Islet precursor cell (in vitro differentiated cells): ENCODE data around the gene GRB2.
"Not testable (repeated sequence)": the region's sequence is repeated elsewhere in the genome, so short reads cannot be mapped to it uniquely, and the experiment has no call there.

Experiments
- DNase-seq: peaks from one replicate; pipeline ENCODE4 v3.0.0-alpha.2; 2018

The GRB2 gene

DNA sequence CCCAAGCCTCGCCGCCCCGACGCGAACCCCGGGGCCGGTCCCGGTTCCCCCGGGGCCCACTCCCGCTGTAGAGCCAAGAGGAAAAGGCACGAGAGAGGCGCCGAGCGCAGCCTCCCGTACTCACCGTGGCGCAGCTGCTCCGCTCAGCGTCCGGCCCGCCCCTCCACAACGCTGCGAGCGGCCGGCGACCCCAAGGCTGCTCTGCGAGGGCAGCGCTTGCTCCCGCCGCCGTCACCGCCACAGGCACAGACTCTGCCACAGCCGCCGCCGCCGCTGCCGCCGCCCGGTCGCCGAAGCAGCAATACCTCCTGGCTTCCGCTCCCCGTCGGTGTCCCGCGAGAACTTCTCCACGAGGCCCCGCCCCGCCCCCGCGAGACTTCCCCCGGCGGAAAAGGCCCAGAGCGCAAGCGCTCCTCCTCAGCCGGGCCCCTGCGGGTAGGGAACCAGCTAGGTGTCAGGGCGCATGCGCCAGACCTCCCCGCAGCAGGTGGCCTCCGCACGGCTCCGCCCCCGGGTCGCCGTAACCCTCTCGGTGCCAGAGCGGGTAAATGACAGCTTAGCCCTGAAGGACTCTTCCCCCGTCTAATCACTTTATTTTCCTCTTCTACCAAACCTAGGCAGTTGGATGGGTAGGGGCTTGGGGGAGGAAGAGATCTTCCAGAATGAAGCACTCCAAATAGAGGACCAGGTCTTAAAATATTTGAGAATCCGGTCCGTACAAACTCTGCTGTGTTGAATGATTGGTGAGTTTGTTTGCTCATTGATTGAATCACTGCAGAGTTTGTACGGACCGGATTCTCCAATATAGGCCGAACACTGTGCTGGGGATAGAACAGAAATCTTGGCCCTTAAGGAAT is at the start of gene GRB2:
Gene GRB2, minus strand, starts transcription at position 314 of the 857 bp plus-strand sequence. CDS start 12,050 bp downstream, outside the sequence.
- DNase-seq: peak; percentile 100

DNA sequence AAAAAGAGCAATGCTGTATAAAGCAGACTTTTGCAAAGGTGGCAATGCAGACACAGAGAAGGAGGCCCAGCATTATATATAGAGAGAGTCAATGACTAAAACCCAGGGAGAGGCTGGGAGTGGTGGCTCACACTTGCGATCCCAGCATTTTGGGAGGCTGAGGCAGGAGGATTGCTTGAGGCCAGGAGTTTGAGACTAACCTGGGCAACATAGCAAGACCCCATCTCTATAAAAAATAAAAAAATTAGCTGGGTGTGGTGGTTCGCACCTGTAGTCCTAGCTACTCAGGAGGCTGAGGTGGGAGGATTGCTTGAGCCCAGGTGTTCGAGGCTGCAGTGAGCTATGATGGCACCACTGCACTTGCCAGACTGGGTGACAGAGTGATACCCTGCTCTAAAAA is 49.2 kb upstream of the GRB2 start:
- DNase-seq: not testable (repeated sequence)

DNA sequence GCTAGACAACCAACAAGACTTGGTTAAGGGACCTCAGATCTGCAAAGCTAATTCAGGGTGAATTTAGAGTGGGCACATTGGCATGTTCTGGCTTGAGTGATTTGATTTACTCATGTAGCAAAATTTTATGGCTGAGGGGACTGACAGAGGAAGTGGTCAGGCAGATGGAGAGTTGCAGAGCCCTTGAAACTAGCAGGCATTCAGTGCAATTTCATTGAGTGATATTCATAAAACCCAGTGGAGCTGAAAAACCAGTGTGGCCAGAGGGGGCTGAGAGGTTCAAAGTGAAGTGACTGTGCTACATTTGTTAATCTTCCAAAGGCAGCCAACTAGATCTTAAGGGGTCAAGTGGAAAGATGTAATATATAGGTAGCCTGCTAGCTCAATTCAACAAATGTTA is 48.7 kb upstream of the GRB2 start:
- DNase-seq: no peak

DNA sequence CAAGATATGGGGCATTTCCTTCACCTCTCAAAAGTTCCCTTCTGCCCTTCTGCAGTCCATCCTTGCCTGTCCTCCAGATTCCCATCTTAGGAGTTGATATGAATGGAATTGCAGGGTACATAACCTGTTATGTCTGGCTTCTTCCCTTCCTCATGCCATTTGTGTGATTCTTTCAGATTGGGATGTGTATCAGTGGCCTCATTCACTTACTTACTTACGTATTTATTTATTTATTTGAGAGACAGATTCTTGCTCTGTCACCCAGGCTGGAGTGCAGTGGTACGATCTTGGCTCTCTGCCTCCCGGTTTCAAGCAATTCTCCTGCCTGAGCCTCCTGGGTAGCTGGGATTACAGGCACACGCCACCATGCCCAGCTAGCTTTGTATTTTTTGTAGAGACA is 44.8 kb upstream of the GRB2 start:
- DNase-seq: no peak

DNA sequence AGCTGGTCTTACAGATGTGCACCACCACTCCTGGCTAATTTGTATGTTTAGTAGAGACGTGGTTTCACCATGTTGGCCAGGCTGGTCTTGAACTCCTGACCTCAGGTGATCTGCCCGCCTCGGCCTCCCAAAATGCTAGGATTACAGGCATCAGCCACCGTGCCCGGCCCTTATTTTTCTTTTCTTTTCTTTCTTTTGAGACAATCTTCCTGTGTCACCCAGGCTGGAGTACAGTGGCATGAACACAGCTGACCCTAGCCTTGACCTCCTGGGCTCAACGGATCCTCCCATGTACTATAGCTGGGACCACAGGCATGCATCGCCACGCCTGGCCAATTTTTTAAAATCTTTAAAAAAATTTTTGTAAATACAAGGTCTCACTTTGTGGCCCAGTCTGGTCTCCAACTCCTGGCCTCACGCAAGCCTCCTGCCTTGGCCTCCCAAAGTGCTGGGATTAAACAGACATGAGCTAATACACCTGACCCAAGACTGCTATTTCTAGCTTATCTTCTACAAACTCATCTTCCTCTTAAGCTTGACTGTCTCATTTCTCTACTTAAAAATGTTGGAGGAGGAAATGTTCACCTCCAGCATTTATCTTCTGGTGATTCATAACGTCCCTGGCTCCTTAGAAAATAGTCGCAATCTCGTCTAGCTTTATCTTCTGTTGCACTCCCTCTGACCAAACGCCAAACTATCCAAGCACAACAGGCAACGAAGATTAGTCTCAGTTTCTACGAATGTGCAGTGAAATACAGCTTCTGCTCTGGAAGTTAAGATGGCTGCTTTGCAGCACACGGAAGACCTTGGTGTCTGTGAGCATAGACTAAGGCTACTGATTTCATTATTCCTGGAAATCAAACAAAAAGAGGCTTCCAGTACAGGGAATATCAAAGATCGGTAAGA is 42.7 kb upstream of the GRB2 start:
- DNase-seq: no peak

DNA sequence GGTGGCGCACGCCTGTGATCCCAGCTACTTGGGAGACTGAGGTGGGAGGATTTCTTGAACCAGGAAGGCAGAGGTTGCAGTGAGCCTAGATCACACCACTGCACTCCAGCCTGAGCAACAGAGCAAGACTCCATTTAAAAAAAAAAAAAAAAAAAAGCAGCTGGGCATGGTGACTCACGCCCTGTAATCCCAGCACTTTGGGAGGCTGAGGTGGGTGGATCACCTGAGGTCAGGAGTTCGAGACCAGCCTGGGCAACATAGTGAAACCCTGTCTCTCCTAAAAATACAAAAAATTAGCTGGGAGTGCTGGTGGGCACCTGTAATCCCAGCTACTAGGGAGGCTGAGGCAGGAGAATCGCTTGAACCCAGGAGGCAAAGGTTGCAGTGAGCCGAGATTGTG is 40.4 kb upstream of the GRB2 start:
- not testable (repeated sequence) for DNase-seq

DNA sequence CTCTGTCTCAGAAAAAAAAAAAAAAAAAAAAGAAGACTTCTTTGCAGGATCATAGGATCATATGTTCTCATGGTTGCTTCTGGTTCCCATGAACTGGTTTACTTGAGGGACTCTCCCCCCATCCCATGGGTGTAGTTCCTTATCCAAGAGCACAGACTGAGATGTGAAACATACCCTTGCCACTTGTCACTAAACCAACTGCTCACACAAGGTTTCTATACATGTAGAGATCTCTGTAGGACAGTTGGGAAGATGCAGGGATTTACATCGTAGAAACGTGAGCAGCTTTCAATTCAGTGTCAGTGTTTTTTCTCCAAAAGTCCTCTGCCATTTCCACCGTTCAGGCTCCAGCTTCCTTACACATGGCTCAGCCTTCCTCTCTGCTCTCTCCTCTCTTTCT is 39.8 kb upstream of the GRB2 start:
- DNase-seq: no peak

DNA sequence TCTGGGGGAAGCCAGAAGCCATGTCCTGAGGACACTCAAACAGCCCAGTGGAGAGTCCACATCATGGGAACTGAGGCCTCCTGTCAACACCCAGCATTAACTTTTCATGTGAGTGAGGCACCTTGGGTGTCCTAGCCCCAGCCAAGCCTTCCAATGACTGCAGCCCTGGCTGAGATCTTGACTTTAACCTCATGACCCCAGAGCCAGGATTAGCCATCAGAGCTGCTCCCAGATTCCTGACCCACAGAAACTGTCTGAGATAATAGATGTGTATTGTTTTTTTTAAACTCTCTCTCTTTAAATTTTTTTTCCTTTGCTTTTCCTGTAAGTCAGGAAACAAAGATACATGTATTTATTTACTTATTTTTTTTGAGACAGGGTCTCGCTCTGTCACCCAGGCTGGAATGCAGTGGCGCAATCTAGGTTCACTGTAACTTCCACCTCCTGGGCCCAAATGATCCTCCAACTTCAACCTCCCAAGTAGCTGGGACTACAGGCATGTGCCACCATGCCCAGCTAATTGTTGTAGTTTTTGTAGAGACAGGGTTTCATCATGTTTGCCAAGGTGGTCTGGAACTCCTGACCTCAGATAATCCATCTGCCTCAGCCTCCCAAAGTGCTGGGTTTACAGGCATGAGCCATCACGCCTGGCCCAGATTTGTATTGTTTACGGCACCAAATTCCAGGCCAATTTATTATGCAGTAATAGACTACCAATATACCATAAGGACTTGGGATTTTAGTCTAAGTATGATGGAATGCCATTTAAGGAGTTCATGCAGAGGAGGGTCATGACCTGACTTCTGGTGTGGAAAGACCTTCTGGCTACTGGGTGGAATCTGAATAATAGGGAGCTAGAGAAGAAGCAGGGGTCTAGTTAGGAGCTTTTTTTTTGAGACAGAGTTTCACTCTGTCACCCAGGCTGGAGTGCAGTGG is 37.0 kb upstream of the GRB2 start:
- DNase-seq: no peak

DNA sequence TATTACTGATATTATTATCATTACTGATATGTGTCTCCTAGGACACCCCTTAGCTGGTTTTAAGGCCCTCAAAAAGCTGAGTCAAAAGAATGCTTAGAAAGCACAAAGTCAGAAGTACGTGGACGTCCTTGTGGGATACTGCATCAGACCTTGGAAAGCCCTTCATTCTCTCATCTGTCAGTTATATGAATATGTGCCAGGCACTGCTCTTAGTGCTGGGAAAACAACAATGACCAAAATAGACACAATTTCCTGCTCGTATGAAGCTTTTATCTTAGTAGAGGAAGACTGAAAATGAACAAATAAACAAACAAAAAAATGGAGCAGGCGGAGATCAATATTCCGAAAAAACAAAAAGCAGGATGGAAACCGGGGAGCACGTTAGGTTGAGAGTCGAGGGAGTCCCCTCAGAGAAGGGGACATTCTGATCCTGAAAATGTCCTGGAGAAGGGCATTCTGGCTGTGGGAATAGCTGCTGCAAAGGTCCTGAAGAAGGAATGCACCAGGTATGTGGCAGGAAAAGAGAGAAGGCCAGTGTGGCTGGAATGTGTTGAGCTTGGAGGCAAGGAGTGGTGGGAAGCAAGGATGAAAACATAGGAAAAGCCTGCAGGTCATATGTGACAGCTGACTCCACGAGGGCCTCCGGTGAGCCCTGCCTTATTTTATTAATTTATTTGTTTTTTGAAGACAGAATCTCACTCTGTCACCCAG is 35.4 kb upstream of the GRB2 start:
- DNase-seq: peak; percentile 68

DNA sequence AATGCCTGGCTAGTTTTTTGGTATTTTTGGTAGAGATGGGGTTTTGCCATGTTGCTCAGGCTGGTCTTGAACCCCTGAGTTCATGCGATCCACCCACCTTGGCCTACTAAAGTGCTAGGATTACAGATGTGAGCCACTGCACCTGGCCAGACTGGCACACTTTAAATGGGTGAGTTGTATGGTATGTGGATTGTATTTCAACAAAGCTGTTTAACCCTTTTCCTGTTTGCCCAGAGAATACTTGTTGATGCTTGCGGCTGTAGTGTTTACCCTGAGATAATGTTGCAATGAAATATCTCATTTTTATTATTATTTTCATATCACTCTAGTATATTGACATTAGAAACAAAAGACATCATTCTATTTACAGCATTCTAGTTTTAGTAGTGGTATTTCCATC is 33.8 kb upstream of the GRB2 start:
- DNase-seq: no peak

DNA sequence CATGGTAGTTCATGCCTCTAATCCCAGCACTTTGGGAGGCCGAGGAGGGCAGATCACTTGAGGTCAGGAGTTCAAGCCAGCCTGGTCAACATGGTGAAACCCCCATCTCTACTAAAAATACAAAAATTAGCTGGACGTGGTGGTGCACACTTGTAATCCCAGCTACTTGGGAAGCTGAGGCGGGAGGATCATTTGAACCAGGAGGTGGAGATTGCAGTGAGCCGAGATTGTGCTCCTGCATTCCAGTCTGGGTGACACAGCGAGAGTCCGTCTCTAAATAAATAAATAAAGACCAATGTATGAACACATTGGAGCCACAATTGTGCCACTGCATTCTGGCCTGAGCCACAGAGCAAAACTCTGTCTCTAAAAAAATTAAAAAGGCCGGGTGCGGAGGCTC is 31.9 kb upstream of the GRB2 start:
- not testable (repeated sequence) for DNase-seq

DNA sequence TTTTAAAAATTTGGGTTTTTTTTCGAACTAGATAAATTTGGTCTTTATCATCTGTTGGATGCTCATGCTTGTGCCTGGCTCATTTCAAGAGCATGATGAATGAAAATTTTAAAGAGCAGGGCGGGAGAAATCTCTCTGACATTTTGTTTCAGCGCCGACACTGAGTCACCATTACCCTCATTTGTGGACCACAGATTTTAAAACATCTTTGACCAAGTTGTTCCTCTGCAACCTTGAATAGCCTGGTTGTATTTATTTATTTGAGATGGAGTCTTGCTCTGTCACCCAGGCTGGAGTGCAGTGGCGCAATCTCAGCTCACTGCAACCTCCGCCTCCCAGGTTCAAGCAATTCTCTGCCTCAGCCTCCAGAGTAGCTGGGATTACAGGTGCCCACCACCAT is 29.0 kb upstream of the GRB2 start:
- not testable (repeated sequence) for DNase-seq

DNA sequence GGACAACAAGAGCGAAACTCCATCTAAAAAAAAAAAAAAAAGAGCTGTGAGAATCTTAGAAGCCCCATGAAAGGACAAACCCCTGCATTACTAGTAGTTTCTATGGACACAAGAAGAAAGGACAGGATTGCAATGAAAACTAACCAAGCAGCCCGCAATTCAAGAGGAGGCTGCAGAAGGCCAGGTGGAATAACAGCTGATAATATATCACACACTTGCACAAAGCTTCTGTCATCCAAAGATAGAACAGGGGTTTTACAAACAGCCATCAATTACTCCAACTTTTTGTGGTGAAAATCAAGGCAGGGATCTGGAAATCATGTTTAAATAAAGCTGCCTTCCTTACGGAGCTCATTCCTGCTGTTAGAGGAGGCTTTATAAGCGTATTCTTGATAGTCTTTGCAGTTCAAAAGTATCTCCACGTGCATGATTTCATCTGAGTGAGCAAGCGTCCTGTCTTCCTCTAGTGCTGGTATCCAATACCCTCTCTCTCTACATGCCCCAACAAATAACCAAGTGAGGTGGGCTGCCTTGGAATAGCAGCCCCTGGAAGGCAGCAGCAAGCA is 27.8 kb upstream of the GRB2 start:
- DNase-seq: no peak

DNA sequence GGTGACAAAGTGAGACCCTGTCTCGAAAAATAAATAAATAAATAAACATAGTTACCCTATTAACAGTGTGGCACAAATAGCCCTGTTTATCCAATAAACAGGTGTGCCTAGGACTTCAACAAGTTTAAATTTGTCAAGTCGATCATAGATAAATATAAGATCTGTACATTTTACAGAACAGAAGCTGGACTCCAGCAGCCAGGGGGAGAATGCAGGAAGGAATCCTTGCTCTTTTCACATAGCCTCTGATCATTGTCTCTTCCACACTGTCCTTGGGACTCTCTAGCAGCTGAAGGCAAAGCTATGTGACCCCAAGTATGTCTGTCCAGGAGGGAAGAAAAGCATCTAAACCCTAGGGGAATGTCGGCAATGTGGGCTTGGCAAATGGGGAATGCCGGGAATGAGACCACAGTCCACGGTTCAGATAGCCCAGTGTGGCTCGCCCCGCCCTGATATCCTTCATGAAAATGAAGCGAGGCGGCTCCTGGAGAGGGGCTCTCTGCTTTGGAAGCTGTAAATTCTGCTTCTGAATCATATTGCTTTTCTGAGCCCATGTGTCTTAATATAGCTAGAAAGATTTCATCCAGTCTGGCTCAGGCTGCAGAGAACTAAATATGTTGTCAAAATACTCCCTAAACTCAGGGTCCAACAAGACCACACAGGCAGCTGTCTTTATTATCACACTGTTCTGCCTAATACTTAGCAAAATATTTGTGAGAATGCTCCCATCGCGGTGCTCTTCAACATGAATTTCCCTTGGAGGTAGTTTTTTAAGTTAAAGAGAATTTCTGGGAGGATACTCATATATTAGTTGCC is 24.9 kb upstream of the GRB2 start:
- peak; percentile 97 for DNase-seq

DNA sequence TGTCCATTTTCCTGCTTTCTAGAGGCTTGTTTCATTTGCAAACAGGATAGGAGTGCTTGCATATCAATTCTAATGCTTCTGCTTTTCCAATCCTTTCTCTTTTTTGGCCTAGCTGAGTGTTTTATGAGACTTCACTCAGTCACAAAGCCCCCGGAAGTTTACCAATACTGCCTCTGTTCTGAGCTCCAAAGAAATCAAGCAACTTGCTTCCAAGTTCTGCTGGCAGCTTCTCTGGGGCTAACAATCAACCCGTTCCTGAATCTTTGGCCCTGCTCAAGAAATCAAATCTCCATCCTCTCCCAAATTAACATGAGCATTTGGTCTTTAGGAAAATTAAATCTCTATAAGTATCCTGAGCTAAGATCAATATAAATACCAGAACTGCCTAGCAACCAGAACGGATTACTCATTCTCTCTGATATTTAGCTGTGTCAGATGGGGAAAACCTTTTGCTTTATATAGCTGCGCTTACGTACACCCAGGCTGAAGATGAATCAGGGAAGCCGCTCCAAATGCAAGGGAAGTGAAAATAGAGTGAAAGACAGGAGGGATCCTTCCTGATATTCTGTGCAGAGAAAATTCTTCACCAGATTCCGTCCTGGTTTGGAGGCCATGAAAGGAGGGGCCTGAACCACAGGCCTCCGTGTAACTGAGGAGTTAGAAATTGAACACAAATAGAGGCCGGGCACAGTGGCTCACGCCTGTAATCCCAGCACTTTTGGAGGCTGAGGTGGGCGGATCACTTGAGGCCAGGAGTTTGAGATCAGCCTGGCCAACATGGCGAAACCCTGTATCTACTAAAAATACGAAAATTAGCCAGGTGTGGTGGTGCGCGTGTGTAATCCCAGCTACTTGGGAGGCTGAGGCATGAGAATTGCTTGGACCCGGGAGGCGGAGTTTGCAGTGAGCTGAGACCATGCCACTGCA is 23.3 kb upstream of the GRB2 start:
- no peak for DNase-seq

DNA sequence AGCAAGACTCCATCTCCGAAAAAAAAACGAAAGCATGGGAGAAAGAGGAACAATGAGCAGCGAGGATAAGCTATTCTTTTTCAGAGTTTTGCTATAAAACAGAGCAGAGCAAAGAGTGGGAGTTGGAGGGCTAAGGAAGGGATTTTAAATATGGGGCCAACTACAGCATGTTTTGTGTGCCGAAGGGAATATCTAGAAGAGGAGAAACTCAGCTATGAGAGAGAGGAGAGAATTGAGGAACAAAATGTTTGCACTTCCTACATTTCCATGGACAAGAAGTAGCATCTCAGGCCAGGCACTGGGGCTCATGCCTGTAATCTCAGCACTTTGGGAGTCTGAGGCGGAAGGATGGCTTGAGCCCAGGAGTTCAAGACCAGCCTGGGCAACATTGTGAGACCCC is 13.1 kb upstream of the GRB2 start:
- DNase-seq: no peak

DNA sequence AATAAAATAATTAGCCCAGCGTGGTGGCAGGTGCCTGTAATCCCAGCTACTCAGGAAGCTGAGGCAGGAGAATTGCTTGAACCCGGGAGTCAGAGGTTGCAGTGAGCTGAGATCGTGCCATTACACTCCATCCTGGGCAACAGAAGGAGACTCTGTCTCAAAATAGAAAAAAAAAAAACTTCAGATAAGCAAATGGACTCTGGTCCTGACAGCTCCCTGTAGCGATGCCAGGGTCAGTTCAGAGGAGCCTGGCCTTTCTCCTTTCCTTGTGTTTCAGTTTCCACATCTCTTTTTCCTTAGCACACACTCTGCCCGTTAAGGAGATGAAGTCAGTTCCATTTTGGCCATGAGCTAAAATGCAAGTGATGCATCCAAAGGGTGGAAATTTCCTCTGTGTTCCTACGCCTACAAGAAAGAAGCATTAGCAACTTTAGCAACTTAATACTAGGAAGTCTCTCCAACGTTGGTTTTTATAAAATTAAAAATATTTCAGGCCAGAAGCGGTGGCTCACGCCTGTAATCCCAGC is 11.6 kb upstream of the GRB2 start:
- no peak for DNase-seq

DNA sequence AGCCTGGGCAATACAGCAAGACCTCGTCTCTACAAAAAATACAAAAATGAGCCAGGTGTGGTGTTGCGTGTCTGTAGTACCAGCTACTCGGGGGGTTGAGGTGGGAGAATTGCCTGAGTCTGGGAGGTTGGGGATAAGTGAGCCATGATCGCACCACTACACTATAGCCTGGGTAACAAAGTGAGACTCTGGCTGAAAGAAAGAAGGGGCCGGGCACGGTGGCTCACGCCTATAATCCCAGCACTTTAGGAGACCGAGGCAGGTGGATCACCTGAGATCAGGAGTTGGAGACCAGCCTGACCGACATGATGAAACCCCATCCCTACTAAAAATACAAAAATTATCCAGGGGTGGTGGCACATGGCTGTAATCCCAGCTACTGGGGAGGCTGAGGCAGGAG is 10.5 kb upstream of the GRB2 start:
- DNase-seq: no peak

DNA sequence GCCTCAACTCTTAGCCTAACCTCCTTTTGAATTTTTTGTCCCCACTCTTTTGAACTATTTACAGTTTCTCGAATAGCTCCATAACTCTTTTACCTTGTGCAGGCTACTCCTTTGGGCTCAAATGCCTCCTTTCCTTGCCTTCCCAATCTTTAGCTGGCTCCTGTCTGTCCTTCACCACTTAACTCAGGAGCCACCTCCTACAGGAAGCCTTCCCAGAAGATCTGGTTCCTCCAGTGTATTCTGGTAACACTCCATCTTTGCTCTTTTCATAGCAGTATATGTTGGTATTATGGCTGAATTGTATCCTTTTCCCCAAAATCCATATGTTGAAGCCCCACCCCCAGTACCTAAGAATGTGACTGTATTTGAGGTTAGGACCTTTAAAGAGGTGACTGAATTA is 9.0 kb upstream of the GRB2 start:
- no peak for DNase-seq
